ENCODE measurements around the gene C5orf58.

DNA sequence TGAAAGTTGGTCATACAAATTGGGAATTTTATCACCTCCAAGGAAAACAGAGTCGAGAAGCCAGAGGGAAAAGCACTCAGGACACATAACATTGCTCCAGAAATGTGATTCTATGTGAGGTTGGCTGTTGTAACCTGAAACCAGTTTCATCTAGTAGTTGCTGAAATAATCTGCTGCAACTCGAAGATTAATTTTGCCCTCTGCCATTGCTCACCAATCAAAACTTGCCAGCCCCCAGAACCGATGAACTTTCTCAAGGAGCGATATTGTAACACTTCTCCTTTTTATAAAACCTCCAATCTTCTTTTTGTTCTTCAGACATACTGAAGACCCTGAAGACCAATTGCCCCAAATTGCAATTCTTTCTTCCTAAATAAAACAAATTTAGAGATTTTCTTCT lies 31.1 kb downstream of the C5orf58 start:
- TF ChIP-seq, protein P1, sequence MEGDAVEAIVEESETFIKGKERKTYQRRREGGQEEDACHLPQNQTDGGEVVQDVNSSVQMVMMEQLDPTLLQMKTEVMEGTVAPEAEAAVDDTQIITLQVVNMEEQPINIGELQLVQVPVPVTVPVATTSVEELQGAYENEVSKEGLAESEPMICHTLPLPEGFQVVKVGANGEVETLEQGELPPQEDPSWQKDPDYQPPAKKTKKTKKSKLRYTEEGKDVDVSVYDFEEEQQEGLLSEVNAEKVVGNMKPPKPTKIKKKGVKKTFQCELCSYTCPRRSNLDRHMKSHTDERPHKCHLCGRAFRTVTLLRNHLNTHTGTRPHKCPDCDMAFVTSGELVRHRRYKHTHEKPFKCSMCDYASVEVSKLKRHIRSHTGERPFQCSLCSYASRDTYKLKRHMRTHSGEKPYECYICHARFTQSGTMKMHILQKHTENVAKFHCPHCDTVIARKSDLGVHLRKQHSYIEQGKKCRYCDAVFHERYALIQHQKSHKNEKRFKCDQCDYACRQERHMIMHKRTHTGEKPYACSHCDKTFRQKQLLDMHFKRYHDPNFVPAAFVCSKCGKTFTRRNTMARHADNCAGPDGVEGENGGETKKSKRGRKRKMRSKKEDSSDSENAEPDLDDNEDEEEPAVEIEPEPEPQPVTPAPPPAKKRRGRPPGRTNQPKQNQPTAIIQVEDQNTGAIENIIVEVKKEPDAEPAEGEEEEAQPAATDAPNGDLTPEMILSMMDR (IDR thresholded peaks at IDR 0.05) = no peak
- no peak for TF ChIP-seq POLR2A (IDR thresholded peaks at IDR 0.05)
